GM21619 (cell line): ENCODE data around the gene RAD51D.
A peak's percentile ranks its signal among the peaks of the same experiment; 100 is the strongest.
"Not testable (repeated sequence)": the region's sequence is repeated elsewhere in the genome, so short reads cannot be mapped to it uniquely, and the experiment has no call there.

Source experiments
- ATAC-seq: cut with Tn5 transposase; IDR thresholded peaks from one replicate; pipeline ENCODE4 v1.9.1; 2021; ENCODE audit not compliant: unreplicated experiment

RAD51D gene

GRCh38 chr17:35094902-35095301 is 24.8 kb downstream of the RAD51D start:
- ATAC-seq = no peak

- not testable (repeated sequence) for ATAC-seq
Measured at GRCh38 chr17:35090707-35091106, 29.0 kb downstream of the RAD51D start.

GRCh38 chr17:35089586-35090296 is 29.9 kb downstream of the RAD51D start:
- ATAC-seq = peak; percentile 6

GRCh38 chr17:35088881-35089585 is 30.6 kb downstream of the RAD51D start:
- ATAC-seq = peak; percentile 69

GRCh38 chr17:35088356-35088880 is 31.2 kb downstream of the RAD51D start:
- peak; percentile 10 for ATAC-seq

- ATAC-seq = no peak
Measured at GRCh38 chr17:35087731-35088355, 31.8 kb downstream of the RAD51D start.

GRCh38 chr17:35086931-35087573 is 32.6 kb downstream of the RAD51D start:
- no peak for ATAC-seq

GRCh38 chr17:35086164-35086563 is 33.5 kb downstream of the RAD51D start:
- no peak for ATAC-seq

GRCh38 chr17:35084987-35085386 is 34.7 kb downstream of the RAD51D start:
- no peak for ATAC-seq

- ATAC-seq = no peak
Measured at GRCh38 chr17:35083071-35083470, 36.6 kb downstream of the RAD51D start.

GRCh38 chr17:35082073-35082657 is 37.5 kb downstream of the RAD51D start:
- no peak for ATAC-seq

GRCh38 chr17:35081638-35082037 is 38.0 kb downstream of the RAD51D start:
- no peak for ATAC-seq

- ATAC-seq = peak; percentile 75
Measured at GRCh38 chr17:35080536-35080935, 39.1 kb downstream of the RAD51D start.

- ATAC-seq = no peak
Measured at GRCh38 chr17:35079547-35080423, 39.9 kb downstream of the RAD51D start.

GRCh38 chr17:35076874-35077273 is 42.8 kb downstream of the RAD51D start:
- ATAC-seq = no peak

GRCh38 chr17:35074711-35075707 is 44.7 kb downstream of the RAD51D start:
- ATAC-seq = no peak

- no peak for ATAC-seq
Measured at GRCh38 chr17:35073991-35074627, 45.6 kb downstream of the RAD51D start.

GRCh38 chr17:35073183-35073790 is 46.4 kb downstream of the RAD51D start:
- ATAC-seq = no peak
